Mucosa of rectum (tissue), 2 donors: ENCODE results near the gene SLIT1.
"Not testable (repeated sequence)": the region's sequence is repeated elsewhere in the genome, so short reads cannot be mapped to it uniquely, and the experiment has no call there.

ENCODE experiments used
- H3K27ac ChIP-seq, 2 donors: one replicate each; pipeline ENCODE4 v1.7.0; 2013; ENCODE audit warnings: inconsistent platforms in 2 of 2, low read depth in 2 of 2, low read length in 2 of 2
- H3K27me3 ChIP-seq, 2 donors: one replicate each; pipeline ENCODE4 v1.7.0; 2013; ENCODE audit warnings: low read length in 2 of 2; ENCODE audit not compliant: control insufficient read depth in 2 of 2, insufficient read depth in 2 of 2
- H3K36me3 ChIP-seq, 2 donors: one replicate each; pipeline ENCODE4 v1.7.0; 2013; ENCODE audit warnings: low read length in 2 of 2; ENCODE audit not compliant: control insufficient read depth in 2 of 2, insufficient read depth in 2 of 2
- H3K4me1 ChIP-seq, 2 donors: one replicate each; pipeline ENCODE4 v1.7.0; 2013; ENCODE audit warnings: low read length in 2 of 2, mild to moderate bottlenecking in 1 of 2; ENCODE audit not compliant: control insufficient read depth in 2 of 2, insufficient read depth in 2 of 2
- H3K4me3 ChIP-seq, 2 donors: one replicate each; pipeline ENCODE4 v1.7.0; 2013; ENCODE audit warnings: low read length in 2 of 2
- H3K9ac ChIP-seq, 2 donors: one replicate each; pipeline ENCODE4 v1.7.0; 2013; ENCODE audit warnings: low read length in 2 of 2, low read depth in 1 of 2, mild to moderate bottlenecking in 1 of 2
- H3K9me3 ChIP-seq, 2 donors: one replicate each; pipeline ENCODE4 v1.7.0; 2013; ENCODE audit warnings: low read length in 2 of 2; ENCODE audit not compliant: control insufficient read depth in 2 of 2
- donor health status: healthy.
- donor health status: Normal muscosa, but diverticular disease.

Gene SLIT1

DNA sequence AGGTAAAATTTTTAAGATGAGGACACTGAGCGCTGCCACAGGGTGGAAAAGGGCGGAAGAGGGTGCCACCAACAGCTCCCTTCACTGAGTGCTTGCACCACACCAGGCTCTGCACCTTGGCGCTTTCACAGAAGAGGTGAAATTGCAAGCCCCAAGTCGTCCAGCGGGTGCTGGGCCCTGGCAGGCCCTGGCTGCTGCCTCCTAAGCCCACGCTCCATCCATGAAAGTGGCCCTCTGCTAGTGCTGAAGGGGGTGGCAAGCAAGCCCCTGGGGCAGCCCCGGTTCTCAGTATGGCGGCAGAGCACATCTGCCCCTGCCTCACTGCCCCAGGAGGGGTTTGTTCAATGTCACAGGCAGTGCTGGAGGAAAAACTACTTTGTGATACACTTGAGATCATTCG, 95.1 kb downstream of the SLIT1 start:
- no peak overlapping the region for H3K27ac ChIP-seq
- no peaks in the 10 kb centered on the region for H3K4me1 ChIP-seq
- H3K27me3 ChIP-seq, result peaks cover 14 to 23% of the 10 kb centered on the region in 2 donors
- no peak overlapping the region for H3K4me3 ChIP-seq
- H3K9ac ChIP-seq, result no peak overlapping the region
- H3K36me3 ChIP-seq, result no peaks in the 10 kb centered on the region
- no peaks in the 10 kb centered on the region for H3K9me3 ChIP-seq

DNA sequence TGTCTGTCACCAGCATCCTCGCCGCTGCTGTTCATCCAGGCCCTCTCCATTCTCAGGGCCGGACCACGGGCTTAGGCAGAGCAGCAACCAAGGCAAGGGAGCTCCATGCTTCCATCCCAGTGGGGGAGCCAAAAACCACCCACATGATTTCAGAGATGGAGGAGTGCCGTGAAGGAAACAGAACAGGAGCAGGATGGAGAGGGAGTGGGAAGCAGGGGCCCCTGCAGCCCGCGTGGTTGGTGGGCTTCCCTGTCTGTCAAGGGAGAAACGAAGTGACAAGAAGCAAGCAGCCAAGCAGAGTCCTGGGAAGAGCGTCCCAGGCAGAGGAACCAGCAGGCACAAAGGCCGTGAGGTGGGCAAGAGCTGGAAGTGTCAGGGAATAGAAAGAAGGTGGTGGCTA, 95.7 kb downstream of the SLIT1 start:
- Histone ChIP-seq H3K27me3 (peaks cover 9 to 19% of the 10 kb centered on the region in 2 donors), H3K9ac (no peak overlapping the region), H3K4me3 (no peak overlapping the region), H3K4me1 (no peaks in the 10 kb centered on the region), H3K27ac (no peak overlapping the region), H3K36me3 (no peaks in the 10 kb centered on the region), H3K9me3 (no peaks in the 10 kb centered on the region)

DNA sequence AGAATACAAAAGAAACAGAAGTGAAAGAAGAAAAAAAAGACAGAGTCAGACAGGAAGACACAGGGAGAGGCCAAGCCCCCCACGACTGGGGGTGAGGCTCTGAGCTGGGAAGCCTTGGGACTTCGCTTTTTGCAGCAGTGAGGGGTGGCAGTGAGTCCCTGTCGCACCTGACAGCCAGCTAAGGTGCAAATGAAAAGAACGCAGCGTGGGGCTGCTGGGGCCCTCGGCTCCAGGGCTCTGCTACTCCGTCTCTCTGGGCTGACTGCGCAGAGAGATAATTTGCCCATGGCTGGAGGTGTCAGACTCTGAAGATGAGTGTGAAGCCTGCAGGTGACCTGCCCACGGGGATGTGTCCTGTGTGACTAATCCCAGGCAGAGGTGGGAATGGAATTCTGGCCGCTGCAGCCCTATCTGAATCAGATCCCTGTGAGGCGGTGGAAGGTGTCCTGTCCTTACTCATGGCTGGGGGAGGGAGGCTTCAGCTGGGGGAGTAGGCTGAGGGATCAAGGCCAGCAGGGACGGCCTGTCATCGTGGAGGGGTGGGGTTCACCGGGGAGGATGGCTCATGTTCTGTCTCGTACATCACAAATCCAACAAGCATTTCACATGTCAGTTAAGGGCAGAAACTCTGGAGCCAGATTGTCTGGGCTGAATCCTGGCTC, 96.4 kb downstream of the SLIT1 start:
- Histone ChIP-seq H3K9ac (no peak overlapping the region), H3K36me3 (no peaks in the 10 kb centered on the region), H3K4me3 (no peak overlapping the region), H3K9me3 (no peaks in the 10 kb centered on the region), H3K4me1 (no peaks in the 10 kb centered on the region), H3K27ac (no peak overlapping the region), H3K27me3 (peaks cover 9 to 19% of the 10 kb centered on the region in 2 donors)

- no peaks in the 10 kb centered on the region for H3K36me3 ChIP-seq
- H3K27me3 ChIP-seq, result peaks cover 6 to 16% of the 10 kb centered on the region in 2 donors
- no peaks in the 10 kb centered on the region for H3K9me3 ChIP-seq
- no peak overlapping the region for H3K9ac ChIP-seq
- no peak overlapping the region for H3K27ac ChIP-seq
- no peak overlapping the region for H3K4me3 ChIP-seq
- H3K4me1 ChIP-seq, result no peaks in the 10 kb centered on the region
Observed at GRCh38 chr10:97087296-97087695, 98.5 kb downstream of the SLIT1 start.

DNA sequence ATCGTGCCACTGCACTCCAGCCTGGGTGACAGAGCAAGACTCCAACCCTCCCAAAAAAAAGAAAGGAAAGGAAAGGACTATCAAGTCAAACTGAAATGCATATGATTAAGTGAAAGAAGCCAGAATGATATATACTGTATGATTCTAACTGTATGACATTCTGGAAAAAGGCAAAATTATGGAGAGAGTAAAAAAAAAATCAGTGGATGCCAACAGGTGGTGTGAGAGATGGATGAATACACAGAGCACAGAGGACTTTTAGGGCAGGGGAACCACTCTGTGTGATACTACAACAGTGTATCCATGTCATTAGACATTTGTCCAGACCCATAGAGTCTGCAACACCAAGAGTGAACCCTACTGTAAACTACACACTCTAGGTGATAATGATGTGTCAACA, 99.2 kb downstream of the SLIT1 start:
- H3K27me3 ChIP-seq, result peaks cover 6 to 16% of the 10 kb centered on the region in 2 donors
- H3K27ac ChIP-seq, result no peak overlapping the region
- no peaks in the 10 kb centered on the region for H3K9me3 ChIP-seq
- H3K4me3 ChIP-seq, result no peak overlapping the region
- no peak overlapping the region for H3K9ac ChIP-seq
- no peaks in the 10 kb centered on the region for H3K4me1 ChIP-seq
- no peaks in the 10 kb centered on the region for H3K36me3 ChIP-seq

- H3K36me3 ChIP-seq, result no peaks in the 10 kb centered on the region
- peaks cover 3 to 6% of the 10 kb centered on the region in 2 donors for H3K27me3 ChIP-seq
- no peaks in the 10 kb centered on the region for H3K9me3 ChIP-seq
- H3K27ac ChIP-seq, result no peak overlapping the region
- no peaks in the 10 kb centered on the region for H3K4me1 ChIP-seq
- H3K9ac ChIP-seq, result no peak overlapping the region
- H3K4me3 ChIP-seq, result no peak overlapping the region
Observed at GRCh38 chr10:97083228-97083829, 102.4 kb downstream of the SLIT1 start.

DNA sequence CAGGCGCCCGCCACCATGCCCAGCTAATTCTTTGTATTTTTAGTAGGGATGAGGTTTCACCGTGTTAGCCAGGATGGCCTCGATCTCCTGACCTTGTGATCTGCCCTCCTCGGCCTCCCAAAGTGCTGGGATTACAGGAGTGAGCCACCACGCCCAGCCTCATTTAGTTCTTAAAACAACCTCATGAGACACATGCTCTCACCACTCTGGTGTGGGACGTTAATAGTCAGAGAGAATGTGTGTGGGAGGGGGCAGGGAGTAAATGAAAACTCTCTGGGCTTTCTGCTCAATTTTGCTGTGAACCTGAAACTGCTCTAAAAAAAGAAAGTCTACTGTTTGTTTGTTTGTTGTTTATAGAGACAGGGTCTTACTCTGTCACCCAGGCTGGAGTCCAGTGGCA, 103.2 kb downstream of the SLIT1 start:
- H3K27ac ChIP-seq, H3K4me3 ChIP-seq, H3K27me3 ChIP-seq, H3K36me3 ChIP-seq, H3K9me3 ChIP-seq, H3K9ac ChIP-seq, H3K4me1 ChIP-seq: not testable (repeated sequence)

- no peak overlapping the region for H3K4me3 ChIP-seq
Observed at GRCh38 chr10:97081621-97082235, 104.0 kb downstream of the SLIT1 start.

GRCh38 chr10:97080051-97080776, 105.5 kb downstream of the SLIT1 start:
- H3K27me3 ChIP-seq, result peaks cover 3 to 5% of the 10 kb centered on the region in 2 donors
- no peaks in the 10 kb centered on the region for H3K9me3 ChIP-seq
- H3K4me3 ChIP-seq, result no peak overlapping the region
- H3K27ac ChIP-seq, result no peak overlapping the region
- H3K9ac ChIP-seq, result no peak overlapping the region
- no peaks in the 10 kb centered on the region for H3K4me1 ChIP-seq
- H3K36me3 ChIP-seq, result no peaks in the 10 kb centered on the region

More at GRCh38 chr10:97081621-97082235, 104.0 kb downstream of the SLIT1 start:
- Histone ChIP-seq H3K27ac (no peak overlapping the region), H3K9ac (no peak overlapping the region), H3K36me3 (no peaks in the 10 kb centered on the region), H3K27me3 (peaks cover 0 to 3% of the 10 kb centered on the region in 2 donors), H3K4me1 (no peaks in the 10 kb centered on the region), H3K9me3 (no peaks in the 10 kb centered on the region)

- H3K27me3 ChIP-seq, result peaks cover 3 to 8% of the 10 kb centered on the region in 2 donors
- H3K4me3 ChIP-seq, result no peak overlapping the region
- no peaks in the 10 kb centered on the region for H3K36me3 ChIP-seq
- no peaks in the 10 kb centered on the region for H3K9me3 ChIP-seq
- H3K4me1 ChIP-seq, result no peaks in the 10 kb centered on the region
- H3K9ac ChIP-seq, result no peak overlapping the region
- H3K27ac ChIP-seq, result no peak overlapping the region
Observed at GRCh38 chr10:97079448-97079847, 106.3 kb downstream of the SLIT1 start.
